Endothelial cell of umbilical vein (primary cell): Measurements from ENCODE around the gene MBD3L2. TPM values are rescaled to one million over a fixed set of nuclear protein-coding genes. Genes with fewer than 3 reads are reported as not detected.

Experiments
- BruUV-seq: library from RNA; stranded (reverse); fragments of 400-500 nt; replicated peaks from 2 replicates; lab custom pipeline; 2021; lab: Mats Ljungman, UMichigan
- CTCF ChIA-PET: fragments of 300-600, 350-600 bp; sonication (Branson Sonifier 250); formaldehyde crosslinking; loops from one replicate; lab custom pipeline; 2021; ENCODE audit warnings: antibody characterized with exemption, inconsistent platforms; lab: Charles Lee
- POLR2A ChIA-PET: fragments of 300-600, 350-600 bp; sonication (Branson Sonifier 250); formaldehyde crosslinking; loops from one replicate; lab custom pipeline; 2021; ENCODE audit warnings: antibody characterized with exemption, inconsistent platforms; lab: Charles Lee
- DNase-seq: peaks from one replicate; pipeline ENCODE4 v3.0.0-alpha.2; 2011; ENCODE audit warnings: low read depth, low spot score
- FAIRE-seq: peaks from 2 replicates; lab custom pipeline; 2011; peaks lifted over from hg19 to GRCh38; lab: Jason Lieb, UNC
- H2AFZ ChIP-seq: 2 replicates; pipeline ENCODE4 v1.6.0; 2012; ENCODE audit warnings: low read depth, low read length, control low read depth, inconsistent platforms
- H3K27ac ChIP-seq: 2 replicates; pipeline ENCODE4 v1.5.1; 2011; ENCODE audit warnings: low read depth, mild to moderate bottlenecking, control low read depth, low read length, moderate library complexity; ENCODE audit not compliant: insufficient read depth
- H3K27me3 ChIP-seq, 2 experiments: 2 replicates each; pipeline versions ENCODE4 v1.6.0 to v1.6.1; 2011; ENCODE audit warnings: low read length in 2 of 2, mixed read lengths in 1 of 2; ENCODE audit not compliant: control insufficient read depth in 2 of 2, insufficient read depth in 2 of 2
- H3K36me3 ChIP-seq, 2 experiments: 2 replicates in 1 of 2; 3 replicates in 1 of 2; pipeline ENCODE4 v1.5.1; 2011; ENCODE audit warnings: low read length in 2 of 2, mild to moderate bottlenecking in 1 of 2, moderate library complexity in 1 of 2; ENCODE audit not compliant: control insufficient read depth in 2 of 2, insufficient read depth in 2 of 2; ENCODE audit errors: extremely low read depth in 1 of 2
- H3K4me1 ChIP-seq: 3 replicates; pipeline ENCODE4 v1.5.1; 2011; ENCODE audit warnings: mild to moderate bottlenecking, low read length; ENCODE audit not compliant: control insufficient read depth, insufficient read depth; ENCODE audit errors: extremely low read depth
- H3K4me2 ChIP-seq: 2 replicates; pipeline ENCODE4 v1.6.1; 2011; ENCODE audit warnings: low read length, control low read depth, mixed read lengths; ENCODE audit not compliant: insufficient read depth
- H3K4me3 ChIP-seq, 3 experiments: fragments of 200-600 bp in 1 of 3; sonication (generic), shearing (Covaris generic) in 1 of 3; replicated peaks in 1 of 3; 2 replicates each; pipeline ENCODE4 v1.5.1; 2011 to 2016; ENCODE audit warnings: control low read depth in 3 of 3, low read length in 3 of 3, mild to moderate bottlenecking in 2 of 3, inconsistent platforms in 1 of 3, low read depth in 1 of 3, moderate library complexity in 1 of 3; ENCODE audit not compliant: insufficient read depth in 1 of 3
- H3K79me2 ChIP-seq: 2 replicates; pipeline ENCODE4 v1.6.0; 2012; ENCODE audit warnings: low read length, inconsistent platforms; ENCODE audit not compliant: control insufficient read depth, insufficient read depth
- H3K9ac ChIP-seq: replicated peaks from 2 replicates; pipeline ENCODE3; 2011; ENCODE audit warnings: low read length, control low read depth; ENCODE audit not compliant: insufficient read depth; ENCODE audit errors: extremely low read depth
- H3K9me1 ChIP-seq: replicated peaks from 3 replicates; pipeline ENCODE4 v1.6.0; 2011; ENCODE audit warnings: mild to moderate bottlenecking, low read length; ENCODE audit not compliant: control insufficient read depth, insufficient read depth; ENCODE audit errors: extremely low read depth
- H3K9me3 ChIP-seq: replicated peaks from 2 replicates; pipeline ENCODE4 v1.5.1; 2012; ENCODE audit warnings: low read length, inconsistent platforms; ENCODE audit not compliant: control insufficient read depth, insufficient read depth
- H4K20me1 ChIP-seq: replicated peaks from 2 replicates; pipeline ENCODE3; 2011; ENCODE audit warnings: mild to moderate bottlenecking, low read length; ENCODE audit not compliant: control insufficient read depth, insufficient read depth; ENCODE audit errors: extremely low read depth
- EZH2 ChIP-seq: IDR thresholded peaks from 2 replicates; pipeline ENCODE4 v1.6.1; 2012; ENCODE audit warnings: borderline replicate concordance, low read depth, mild to moderate bottlenecking, moderate library complexity, low read length, inconsistent platforms; ENCODE audit not compliant: severe bottlenecking
- FOS ChIP-seq: IDR thresholded peaks from 2 replicates; pipeline ENCODE4 v1.6.1; 2011; ENCODE audit warnings: mild to moderate bottlenecking, low read length, moderate library complexity, borderline replicate concordance; ENCODE audit not compliant: insufficient read depth
- JUN ChIP-seq: IDR thresholded peaks from 2 replicates; pipeline ENCODE4 v1.6.1; 2011; ENCODE audit warnings: borderline replicate concordance, low read depth; ENCODE audit not compliant: insufficient read length, insufficient read depth
- POLR2A ChIP-seq: IDR thresholded peaks from 2 replicates; pipeline ENCODE4 v1.6.1; 2012; ENCODE audit warnings: low read depth, mild to moderate bottlenecking, control low read depth, low read length
- POLR2AphosphoS5 ChIP-seq: IDR thresholded peaks from 2 replicates; pipeline ENCODE4 v1.6.1; 2012; ENCODE audit warnings: low read depth, mild to moderate bottlenecking, control low read depth, low read length, moderate library complexity; ENCODE audit not compliant: insufficient read depth
- dilution Hi-C: fragments of 300-500 bp; cut with MboI; formaldehyde crosslinking; loops from one replicate; pipeline ENCODE4 v1.15.0; 2019; ENCODE audit warnings: low sequenced_read_pairs; ENCODE audit not compliant: extremely low pct_ligation_motif_present
- intact Hi-C: fragments of 100-400 bp; cut with micrococcal nuclease; formaldehyde crosslinking; loops from one replicate; pipeline ENCODE4 v1.10.0; 2022
- polyA plus RNA-seq, 4 experiments: library from polyadenylated mRNA; depleted of rRNA in 3 of 4; stranded (reverse) in 3 of 4; unstranded in 1 of 4; fragments of >200 nt; gene quantifications; 2 replicates each; pipeline versions ENCODE4 v1.2.1 to v1.2.3, GENCODE V29; 2011 to 2012; ENCODE audit warnings: missing spikeins in 1 of 4
- total RNA-seq: library from RNA; stranded (reverse); gene quantifications from 2 replicates; pipeline ENCODE4 v1.2.3, GENCODE V29; 2021
- TF ChIP-seq, protein P1 (sequence below), 2 donors: IDR thresholded peaks; 1 replicate in 1 of 2; 2 replicates in 1 of 2; pipeline ENCODE4 v1.5.1; 2011; ENCODE audit warnings: low read length in 2 of 2, mild to moderate bottlenecking in 2 of 2, moderate library complexity in 2 of 2, control low read depth in 1 of 2, inconsistent platforms in 1 of 2, low read depth in 1 of 2; ENCODE audit not compliant: insufficient read depth in 1 of 2; ENCODE audit errors: extremely low read depth in 1 of 2
- TF ChIP-seq, protein P2 (sequence below): IDR thresholded peaks from 2 replicates; pipeline ENCODE4 v1.6.1; 2011; ENCODE audit not compliant: insufficient read depth, insufficient read length

Gene MBD3L2
- total and polyA plus RNA-seq, 2 donors (not counting 3 experiments of a cell fraction or from before 2014, with no cell fraction given), result not detected

DNA sequence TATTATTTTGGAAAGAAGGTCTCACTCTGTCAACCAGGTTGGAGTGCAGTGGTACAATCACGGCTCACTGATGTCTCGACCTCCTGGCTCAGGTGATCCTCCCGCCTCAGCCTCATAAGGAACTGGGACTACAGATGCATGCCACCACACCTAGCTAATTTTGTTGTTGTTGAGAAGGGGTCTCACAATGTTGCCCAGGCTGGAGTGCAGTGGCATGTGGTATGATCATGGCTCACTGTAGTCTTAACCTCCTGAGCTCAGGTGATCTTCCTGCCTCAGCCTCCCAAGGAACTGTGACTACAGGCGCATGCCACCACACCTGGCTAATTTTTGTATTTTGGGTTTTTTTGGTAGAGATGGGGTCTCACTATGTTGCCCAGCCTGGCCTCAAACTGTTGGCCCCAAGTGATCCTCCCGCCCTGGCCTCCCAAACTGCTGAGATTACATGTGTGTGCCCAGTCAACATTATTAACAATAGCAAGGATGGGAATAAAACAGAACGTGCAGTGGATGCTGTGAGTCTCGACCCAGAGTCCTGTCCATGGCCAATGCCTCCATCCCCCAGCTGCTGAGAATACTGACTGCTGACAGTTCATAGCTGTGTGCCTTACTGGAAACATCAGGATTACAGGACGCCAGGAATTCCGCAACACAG, 14.8 kb downstream of the MBD3L2 start:
- intact Hi-C loops, result no loop called here
- H3K4me3 ChIP-seq, result no peak overlapping the region
- no peak overlapping the region for H3K9ac ChIP-seq
- no peaks in the 10 kb centered on the region for H3K4me1 ChIP-seq
- no peak for DNase-seq
- ChIA-PET CTCF (interaction anchor here (0.9 kb wide), 1 partner anchor 121 kb away, joined by 3 read pairs; no protein-coding TSS in a partner anchor), POLR2A (no interaction called here)
- no peak overlapping the region for H2AFZ ChIP-seq
- H3K9me3 ChIP-seq, result no peaks in the 10 kb centered on the region
- no peaks in the 10 kb centered on the region for H4K20me1 ChIP-seq
- H3K9me1 ChIP-seq, result no peaks in the 10 kb centered on the region
- BruUV-seq, result no TSS peak
- no peak overlapping the region for H3K4me2 ChIP-seq
- H3K27me3 ChIP-seq, result no peaks in the 10 kb centered on the region
- no peak for FAIRE-seq
- no peaks in the 10 kb centered on the region for H3K79me2 ChIP-seq
- dilution Hi-C loops, result no loop called here
- no peaks in the 10 kb centered on the region for H3K36me3 ChIP-seq
- no peak for TF ChIP-seq EZH2
- TF ChIP-seq POLR2A, result no peak
- TF ChIP-seq POLR2AphosphoS5, result no peak
- TF ChIP-seq, protein P1, sequence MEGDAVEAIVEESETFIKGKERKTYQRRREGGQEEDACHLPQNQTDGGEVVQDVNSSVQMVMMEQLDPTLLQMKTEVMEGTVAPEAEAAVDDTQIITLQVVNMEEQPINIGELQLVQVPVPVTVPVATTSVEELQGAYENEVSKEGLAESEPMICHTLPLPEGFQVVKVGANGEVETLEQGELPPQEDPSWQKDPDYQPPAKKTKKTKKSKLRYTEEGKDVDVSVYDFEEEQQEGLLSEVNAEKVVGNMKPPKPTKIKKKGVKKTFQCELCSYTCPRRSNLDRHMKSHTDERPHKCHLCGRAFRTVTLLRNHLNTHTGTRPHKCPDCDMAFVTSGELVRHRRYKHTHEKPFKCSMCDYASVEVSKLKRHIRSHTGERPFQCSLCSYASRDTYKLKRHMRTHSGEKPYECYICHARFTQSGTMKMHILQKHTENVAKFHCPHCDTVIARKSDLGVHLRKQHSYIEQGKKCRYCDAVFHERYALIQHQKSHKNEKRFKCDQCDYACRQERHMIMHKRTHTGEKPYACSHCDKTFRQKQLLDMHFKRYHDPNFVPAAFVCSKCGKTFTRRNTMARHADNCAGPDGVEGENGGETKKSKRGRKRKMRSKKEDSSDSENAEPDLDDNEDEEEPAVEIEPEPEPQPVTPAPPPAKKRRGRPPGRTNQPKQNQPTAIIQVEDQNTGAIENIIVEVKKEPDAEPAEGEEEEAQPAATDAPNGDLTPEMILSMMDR (IDR thresholded peaks at IDR 0.05; ENCODE audit: extremely low read depth in 1 of 2, insufficient read depth in 1 of 2, low read depth in 1 of 2, low read length in 2 of 2), result no peak
- TF ChIP-seq JUN, result no peak
- TF ChIP-seq, protein P2, sequence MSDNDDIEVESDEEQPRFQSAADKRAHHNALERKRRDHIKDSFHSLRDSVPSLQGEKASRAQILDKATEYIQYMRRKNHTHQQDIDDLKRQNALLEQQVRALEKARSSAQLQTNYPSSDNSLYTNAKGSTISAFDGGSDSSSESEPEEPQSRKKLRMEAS, result no peak
- TF ChIP-seq FOS, result no peak
- H3K27ac ChIP-seq, result no peak overlapping the region
